ENCODE results near the gene SPP1.

- TF ChIP-seq, protein P1, sequence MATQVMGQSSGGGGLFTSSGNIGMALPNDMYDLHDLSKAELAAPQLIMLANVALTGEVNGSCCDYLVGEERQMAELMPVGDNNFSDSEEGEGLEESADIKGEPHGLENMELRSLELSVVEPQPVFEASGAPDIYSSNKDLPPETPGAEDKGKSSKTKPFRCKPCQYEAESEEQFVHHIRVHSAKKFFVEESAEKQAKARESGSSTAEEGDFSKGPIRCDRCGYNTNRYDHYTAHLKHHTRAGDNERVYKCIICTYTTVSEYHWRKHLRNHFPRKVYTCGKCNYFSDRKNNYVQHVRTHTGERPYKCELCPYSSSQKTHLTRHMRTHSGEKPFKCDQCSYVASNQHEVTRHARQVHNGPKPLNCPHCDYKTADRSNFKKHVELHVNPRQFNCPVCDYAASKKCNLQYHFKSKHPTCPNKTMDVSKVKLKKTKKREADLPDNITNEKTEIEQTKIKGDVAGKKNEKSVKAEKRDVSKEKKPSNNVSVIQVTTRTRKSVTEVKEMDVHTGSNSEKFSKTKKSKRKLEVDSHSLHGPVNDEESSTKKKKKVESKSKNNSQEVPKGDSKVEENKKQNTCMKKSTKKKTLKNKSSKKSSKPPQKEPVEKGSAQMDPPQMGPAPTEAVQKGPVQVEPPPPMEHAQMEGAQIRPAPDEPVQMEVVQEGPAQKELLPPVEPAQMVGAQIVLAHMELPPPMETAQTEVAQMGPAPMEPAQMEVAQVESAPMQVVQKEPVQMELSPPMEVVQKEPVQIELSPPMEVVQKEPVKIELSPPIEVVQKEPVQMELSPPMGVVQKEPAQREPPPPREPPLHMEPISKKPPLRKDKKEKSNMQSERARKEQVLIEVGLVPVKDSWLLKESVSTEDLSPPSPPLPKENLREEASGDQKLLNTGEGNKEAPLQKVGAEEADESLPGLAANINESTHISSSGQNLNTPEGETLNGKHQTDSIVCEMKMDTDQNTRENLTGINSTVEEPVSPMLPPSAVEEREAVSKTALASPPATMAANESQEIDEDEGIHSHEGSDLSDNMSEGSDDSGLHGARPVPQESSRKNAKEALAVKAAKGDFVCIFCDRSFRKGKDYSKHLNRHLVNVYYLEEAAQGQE (IDR thresholded peaks at IDR 0.05; ENCODE audit: low read depth) = no peak
- no peak for TF ChIP-seq EP300 (IDR thresholded peaks at IDR 0.05; ENCODE audit: borderline replicate concordance)
- TF ChIP-seq TEAD4 (IDR thresholded peaks at IDR 0.05) = no peak
- TF ChIP-seq EGR1 (IDR thresholded peaks at IDR 0.05) = no peak
- no peak for TF ChIP-seq CEBPB (IDR thresholded peaks at IDR 0.05)
- no peak for TF ChIP-seq ZBTB7A (IDR thresholded peaks at IDR 0.05; ENCODE audit: low read depth)
- TF ChIP-seq FOXM1 (IDR thresholded peaks at IDR 0.05; ENCODE audit: borderline replicate concordance, low read depth) = no peak
- no peak for TF ChIP-seq CREB1 (IDR thresholded peaks at IDR 0.05; ENCODE audit: low read depth)
- TF ChIP-seq, protein P2, sequence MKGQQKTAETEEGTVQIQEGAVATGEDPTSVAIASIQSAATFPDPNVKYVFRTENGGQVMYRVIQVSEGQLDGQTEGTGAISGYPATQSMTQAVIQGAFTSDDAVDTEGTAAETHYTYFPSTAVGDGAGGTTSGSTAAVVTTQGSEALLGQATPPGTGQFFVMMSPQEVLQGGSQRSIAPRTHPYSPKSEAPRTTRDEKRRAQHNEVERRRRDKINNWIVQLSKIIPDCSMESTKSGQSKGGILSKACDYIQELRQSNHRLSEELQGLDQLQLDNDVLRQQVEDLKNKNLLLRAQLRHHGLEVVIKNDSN (IDR thresholded peaks at IDR 0.05) = no peak
- no peak for TF ChIP-seq TAF1 (IDR thresholded peaks at IDR 0.05; ENCODE audit: low read depth)
- no peak for TF ChIP-seq NFIC (IDR thresholded peaks at IDR 0.05)
- TF ChIP-seq MAX (IDR thresholded peaks at IDR 0.05) = no peak
These were observed 4.3 kb downstream of the SPP1 start for GRCh38 chr4:87979810-87980209.
